Panc1 (cell line): ENCODE data around the gene CMKLR1.

Source experiments
- POLR2AphosphoS5 ChIP-seq: IDR thresholded peaks from 2 replicates; pipeline ENCODE4 v1.6.1; 2012; ENCODE audit warnings: mild to moderate bottlenecking, low read depth, low read length, moderate library complexity
- TCF7L2 ChIP-seq: IDR thresholded peaks from 2 replicates; pipeline ENCODE4 v1.6.1; 2011; ENCODE audit warnings: mild to moderate bottlenecking, low read depth, low read length, inconsistent platforms
- TF ChIP-seq, protein P1 (sequence below): fragments of 450-650 bp; IDR thresholded peaks from 2 replicates; pipeline ENCODE4 v1.5.1; 2017; ENCODE audit warnings: mild to moderate bottlenecking

DNA sequence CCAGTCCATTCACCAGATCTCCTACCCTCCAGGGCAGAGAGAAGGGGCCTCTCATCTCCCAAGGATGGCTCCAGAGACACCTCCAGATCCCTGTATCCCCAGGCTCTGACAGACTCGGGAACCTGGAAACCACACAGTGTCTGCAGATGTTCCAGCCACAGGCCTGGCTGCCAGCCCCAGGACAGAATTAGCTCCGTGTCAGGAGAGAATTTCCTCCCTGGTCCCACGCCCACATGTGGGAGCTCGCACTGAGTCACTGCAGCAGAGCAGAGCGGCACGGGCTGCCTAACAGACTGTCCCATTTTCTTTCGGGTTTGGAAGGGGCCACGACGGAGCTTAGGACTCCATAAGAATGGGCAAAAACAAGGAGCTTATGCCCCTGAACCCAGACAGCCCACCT is 33.6 kb downstream of the CMKLR1 start:
- TF ChIP-seq POLR2AphosphoS5: no peak
- TF ChIP-seq, protein P1, sequence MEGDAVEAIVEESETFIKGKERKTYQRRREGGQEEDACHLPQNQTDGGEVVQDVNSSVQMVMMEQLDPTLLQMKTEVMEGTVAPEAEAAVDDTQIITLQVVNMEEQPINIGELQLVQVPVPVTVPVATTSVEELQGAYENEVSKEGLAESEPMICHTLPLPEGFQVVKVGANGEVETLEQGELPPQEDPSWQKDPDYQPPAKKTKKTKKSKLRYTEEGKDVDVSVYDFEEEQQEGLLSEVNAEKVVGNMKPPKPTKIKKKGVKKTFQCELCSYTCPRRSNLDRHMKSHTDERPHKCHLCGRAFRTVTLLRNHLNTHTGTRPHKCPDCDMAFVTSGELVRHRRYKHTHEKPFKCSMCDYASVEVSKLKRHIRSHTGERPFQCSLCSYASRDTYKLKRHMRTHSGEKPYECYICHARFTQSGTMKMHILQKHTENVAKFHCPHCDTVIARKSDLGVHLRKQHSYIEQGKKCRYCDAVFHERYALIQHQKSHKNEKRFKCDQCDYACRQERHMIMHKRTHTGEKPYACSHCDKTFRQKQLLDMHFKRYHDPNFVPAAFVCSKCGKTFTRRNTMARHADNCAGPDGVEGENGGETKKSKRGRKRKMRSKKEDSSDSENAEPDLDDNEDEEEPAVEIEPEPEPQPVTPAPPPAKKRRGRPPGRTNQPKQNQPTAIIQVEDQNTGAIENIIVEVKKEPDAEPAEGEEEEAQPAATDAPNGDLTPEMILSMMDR: no peak
- TF ChIP-seq TCF7L2: no peak
